Measurements from ENCODE around the gene QRFPR.

The QRFPR gene

DNA sequence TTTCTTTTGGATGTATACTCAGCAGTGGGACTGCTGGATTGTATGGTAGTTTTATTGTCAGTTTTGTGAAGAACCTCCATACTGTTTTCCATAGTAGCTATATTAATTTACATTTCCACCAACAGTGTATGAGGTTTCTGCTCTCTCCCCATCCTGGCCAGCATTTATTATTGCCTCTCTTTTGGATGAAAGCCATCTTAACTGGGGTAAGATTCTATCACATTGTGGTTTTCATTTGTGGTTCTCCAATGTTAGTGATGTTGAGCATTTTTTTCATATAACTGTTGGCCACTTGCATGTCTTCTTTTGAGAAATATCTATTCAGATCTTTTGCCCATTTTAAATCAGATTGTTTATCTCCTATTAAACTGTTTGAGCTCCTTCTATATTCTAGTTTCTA is 27.6 kb downstream of the QRFPR start:
- TF ChIP-seq, protein P1, sequence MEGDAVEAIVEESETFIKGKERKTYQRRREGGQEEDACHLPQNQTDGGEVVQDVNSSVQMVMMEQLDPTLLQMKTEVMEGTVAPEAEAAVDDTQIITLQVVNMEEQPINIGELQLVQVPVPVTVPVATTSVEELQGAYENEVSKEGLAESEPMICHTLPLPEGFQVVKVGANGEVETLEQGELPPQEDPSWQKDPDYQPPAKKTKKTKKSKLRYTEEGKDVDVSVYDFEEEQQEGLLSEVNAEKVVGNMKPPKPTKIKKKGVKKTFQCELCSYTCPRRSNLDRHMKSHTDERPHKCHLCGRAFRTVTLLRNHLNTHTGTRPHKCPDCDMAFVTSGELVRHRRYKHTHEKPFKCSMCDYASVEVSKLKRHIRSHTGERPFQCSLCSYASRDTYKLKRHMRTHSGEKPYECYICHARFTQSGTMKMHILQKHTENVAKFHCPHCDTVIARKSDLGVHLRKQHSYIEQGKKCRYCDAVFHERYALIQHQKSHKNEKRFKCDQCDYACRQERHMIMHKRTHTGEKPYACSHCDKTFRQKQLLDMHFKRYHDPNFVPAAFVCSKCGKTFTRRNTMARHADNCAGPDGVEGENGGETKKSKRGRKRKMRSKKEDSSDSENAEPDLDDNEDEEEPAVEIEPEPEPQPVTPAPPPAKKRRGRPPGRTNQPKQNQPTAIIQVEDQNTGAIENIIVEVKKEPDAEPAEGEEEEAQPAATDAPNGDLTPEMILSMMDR (IDR thresholded peaks at IDR 0.05; ENCODE audit: low read depth, low read length) = no peak
- in situ Hi-C loops (cut with HindIII; ENCODE audit: low sequenced_read_pairs) = no loop called here

DNA sequence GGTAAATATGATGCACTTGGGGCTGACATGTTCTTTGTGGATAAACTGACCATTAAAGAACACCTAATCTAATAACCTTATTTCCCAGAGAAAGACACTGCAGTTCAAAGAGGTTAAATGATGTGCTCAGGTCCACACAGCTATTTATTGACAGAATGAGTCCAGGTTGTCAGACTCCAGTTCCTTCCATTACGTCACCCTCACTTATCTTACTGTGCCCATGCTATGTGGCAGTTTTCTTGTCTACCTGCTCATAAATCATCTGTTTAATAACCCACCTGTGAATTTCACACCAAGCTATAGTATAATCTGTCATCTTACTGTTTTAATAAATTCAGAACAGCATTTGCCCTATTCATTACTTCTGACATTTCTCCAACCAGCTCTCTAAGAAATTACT is 36.7 kb downstream of the QRFPR start:
- H3K4me3 ChIP-seq (ENCODE audit: low read depth, low read length) = no peak overlapping the region
- in situ Hi-C loops (cut with HindIII; ENCODE audit: low sequenced_read_pairs) = no loop called here
- no peak for DNase-seq (ENCODE audit: low read depth, low spot score)
- TF ChIP-seq, protein P1 (IDR thresholded peaks at IDR 0.05; ENCODE audit: low read depth, low read length) = no peak

More for the DNA sequence above, 27.6 kb downstream of the QRFPR start:
- H3K4me3 ChIP-seq (ENCODE audit: low read depth, low read length) = no peak overlapping the region
- peak; percentile 50 for DNase-seq (ENCODE audit: low read depth, low spot score)

DNA sequence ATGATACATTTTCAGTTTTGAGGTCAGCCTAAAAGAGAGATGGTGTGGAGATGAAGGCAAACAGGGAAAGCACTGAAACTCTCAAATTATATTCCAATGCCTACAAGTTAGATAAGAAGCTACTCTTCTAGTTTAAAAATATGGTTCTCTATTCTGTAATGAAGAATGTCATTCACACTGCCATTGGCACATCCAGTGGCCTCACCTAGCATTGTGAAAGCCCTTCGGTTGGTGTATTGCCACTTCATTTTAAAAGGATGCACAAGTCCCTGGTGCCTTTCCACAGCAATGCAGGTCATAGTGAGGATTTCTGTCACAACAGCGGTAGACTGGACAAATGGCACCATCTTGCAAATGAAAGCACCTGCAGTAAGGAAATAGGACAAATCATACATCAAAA is 40.6 kb downstream of the QRFPR start:
- in situ Hi-C loops (cut with HindIII; ENCODE audit: low sequenced_read_pairs) = no loop called here
- DNase-seq (ENCODE audit: low read depth, low spot score) = no peak
- TF ChIP-seq, protein P1 (IDR thresholded peaks at IDR 0.05; ENCODE audit: low read depth, low read length) = no peak
- H3K4me3 ChIP-seq (ENCODE audit: low read depth, low read length) = no peak overlapping the region

DNA sequence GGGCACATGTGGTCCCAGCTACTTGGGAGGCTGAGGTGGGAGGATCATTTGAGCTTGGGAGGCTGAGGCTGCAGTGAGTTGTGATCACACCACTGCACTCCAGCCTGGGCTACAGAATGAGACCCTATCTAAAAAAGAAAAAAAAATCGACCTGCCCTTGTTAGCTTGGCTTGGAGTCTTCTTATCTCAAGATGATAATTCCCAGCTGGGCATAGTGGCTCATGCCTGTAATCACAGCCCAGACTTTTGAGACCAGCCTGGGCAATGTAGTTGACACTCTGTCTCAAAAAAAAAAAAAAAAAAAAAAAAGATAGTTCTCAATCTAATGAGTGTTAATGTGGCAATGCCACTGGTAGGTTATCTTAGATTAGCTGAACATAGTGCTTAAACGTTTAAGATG is 41.0 kb downstream of the QRFPR start:
- TF ChIP-seq, protein P1 (IDR thresholded peaks at IDR 0.05; ENCODE audit: low read depth, low read length) = no peak
- in situ Hi-C loops (cut with HindIII; ENCODE audit: low sequenced_read_pairs) = no loop called here
- no peak for DNase-seq (ENCODE audit: low read depth, low spot score)
- H3K4me3 ChIP-seq (ENCODE audit: low read depth, low read length) = no peak overlapping the region

DNA sequence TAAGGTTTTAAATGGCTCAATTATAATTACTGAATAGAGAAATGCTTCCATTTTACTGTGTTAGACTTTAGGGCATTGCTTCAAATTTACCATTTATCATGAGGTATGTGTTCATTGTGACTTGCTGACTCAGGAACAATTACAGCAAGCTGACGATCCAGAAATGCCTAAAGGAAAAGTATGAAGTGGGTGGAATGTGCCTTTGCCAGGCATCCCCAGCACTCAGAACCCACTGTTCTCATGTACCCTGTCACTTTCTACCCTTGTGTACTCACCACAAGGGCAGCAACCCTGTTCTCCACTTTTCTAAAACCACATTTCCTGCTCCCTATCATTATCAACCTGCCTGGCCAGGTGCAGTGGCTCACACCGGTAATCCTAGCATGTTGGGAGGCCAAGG is 41.5 kb downstream of the QRFPR start:
- H3K4me3 ChIP-seq (ENCODE audit: low read depth, low read length) = no peak overlapping the region
- in situ Hi-C loops (cut with HindIII; ENCODE audit: low sequenced_read_pairs) = no loop called here
- TF ChIP-seq, protein P1 (IDR thresholded peaks at IDR 0.05; ENCODE audit: low read depth, low read length) = no peak
- DNase-seq (ENCODE audit: low read depth, low spot score) = peak; percentile 6

DNA sequence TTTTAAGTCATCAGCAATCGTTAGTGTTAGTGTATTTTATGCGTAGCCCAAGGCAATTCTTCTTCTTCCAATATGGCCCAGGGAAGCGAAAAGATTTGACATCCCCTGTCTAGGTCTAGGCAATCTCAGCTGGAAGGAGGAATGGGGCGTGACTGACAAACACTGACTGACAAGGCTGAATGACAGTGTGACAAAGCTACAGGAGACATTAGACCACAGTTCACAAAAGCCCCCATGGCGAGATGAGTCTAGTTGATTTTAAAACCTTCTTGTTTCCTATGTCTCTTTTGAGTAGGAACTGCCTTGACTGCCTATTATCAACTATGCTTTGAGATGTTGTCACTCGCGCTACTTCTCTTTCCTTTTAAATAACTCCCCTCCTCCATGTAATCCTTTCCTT is 42.3 kb downstream of the QRFPR start:
- DNase-seq (ENCODE audit: low read depth, low spot score) = no peak
- in situ Hi-C loops (cut with HindIII; ENCODE audit: low sequenced_read_pairs) = no loop called here
- TF ChIP-seq, protein P1 (IDR thresholded peaks at IDR 0.05; ENCODE audit: low read depth, low read length) = no peak
- H3K4me3 ChIP-seq (ENCODE audit: low read depth, low read length) = no peak overlapping the region

DNA sequence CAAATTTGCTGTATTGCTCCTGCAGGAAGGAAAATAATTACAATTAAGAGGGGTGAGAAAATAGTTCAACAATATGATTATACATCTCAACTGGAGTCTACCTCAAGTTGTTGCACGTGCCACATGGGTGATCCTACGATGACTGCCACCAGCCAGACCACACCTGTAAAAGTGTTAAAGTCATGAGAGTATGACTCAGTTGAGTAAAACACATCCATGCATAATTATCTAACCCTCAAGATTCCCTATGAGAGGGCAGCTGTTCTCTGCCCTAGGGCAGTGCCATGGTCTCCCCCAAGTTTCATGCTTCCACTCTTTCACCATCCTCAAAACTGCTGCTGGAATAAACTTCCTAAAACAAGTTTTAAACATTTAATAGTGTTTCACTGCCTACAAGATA is 44.1 kb downstream of the QRFPR start:
- TF ChIP-seq, protein P1 (IDR thresholded peaks at IDR 0.05; ENCODE audit: low read depth, low read length) = no peak
- H3K4me3 ChIP-seq (ENCODE audit: low read depth, low read length) = no peak overlapping the region
- DNase-seq (ENCODE audit: low read depth, low spot score) = no peak
- in situ Hi-C loops (cut with HindIII; ENCODE audit: low sequenced_read_pairs) = no loop called here

All from astrocyte of the spinal cord (primary cell).